Fibroblast of skin of scalp (primary cell): ENCODE data around the gene CRABP2. TPM values are rescaled to one million over a fixed set of nuclear protein-coding genes. Genes with fewer than 3 reads are reported as not detected.

ENCODE experiments used
- DNase-seq: peaks from one replicate; pipeline ENCODE4 v3.0.0-alpha.2; 2013
- polyA plus RNA-seq, 2 experiments: library from polyadenylated mRNA; unstranded; fragments of 120-200 nt; gene quantifications; one replicate each; pipeline ENCODE4 v1.2.1, GENCODE V29; 2013; ENCODE audit not compliant: insufficient read length in 2 of 2

Gene CRABP2
- polyA plus RNA-seq (2013, experiment 1 of 2; ENCODE audit: insufficient read length) = 132 TPM
- 123 TPM for polyA plus RNA-seq (2013, experiment 2 of 2; ENCODE audit: insufficient read length)

DNA sequence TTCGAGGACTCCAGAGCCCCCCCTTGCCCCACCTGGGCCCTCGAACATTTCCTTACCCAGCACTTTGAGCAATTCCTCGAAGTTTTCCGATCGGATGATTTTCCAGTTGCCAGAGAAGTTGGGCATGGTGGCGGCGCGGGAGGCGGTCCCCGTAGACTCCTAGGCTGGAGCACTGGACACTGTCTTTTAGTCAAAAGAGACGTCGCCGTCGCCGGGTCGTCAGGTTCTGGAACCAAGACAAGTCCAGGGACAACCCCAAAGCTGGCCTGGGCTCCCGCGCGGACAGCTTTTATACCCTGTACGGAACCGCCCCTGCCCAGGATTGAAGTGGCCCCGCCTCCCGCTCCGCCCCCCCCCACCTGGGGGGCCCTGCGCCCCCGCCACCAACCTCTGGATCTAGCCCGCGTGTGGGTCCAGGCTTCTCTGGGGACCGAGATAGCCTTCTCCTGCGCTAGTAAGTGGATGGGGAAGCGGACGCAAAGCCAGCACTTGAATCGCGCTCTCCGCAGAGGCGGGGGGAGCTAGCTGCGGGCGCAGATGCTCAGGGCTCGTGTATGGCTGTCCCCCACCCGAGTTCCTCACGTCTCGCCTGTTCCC, at the start of gene CRABP2:
Gene CRABP2, minus strand, starts transcription at position 263 of the 597 bp plus-strand sequence. Its CDS starts 137 bp downstream, at position 126.
- peak; percentile 44 for DNase-seq

DNA sequence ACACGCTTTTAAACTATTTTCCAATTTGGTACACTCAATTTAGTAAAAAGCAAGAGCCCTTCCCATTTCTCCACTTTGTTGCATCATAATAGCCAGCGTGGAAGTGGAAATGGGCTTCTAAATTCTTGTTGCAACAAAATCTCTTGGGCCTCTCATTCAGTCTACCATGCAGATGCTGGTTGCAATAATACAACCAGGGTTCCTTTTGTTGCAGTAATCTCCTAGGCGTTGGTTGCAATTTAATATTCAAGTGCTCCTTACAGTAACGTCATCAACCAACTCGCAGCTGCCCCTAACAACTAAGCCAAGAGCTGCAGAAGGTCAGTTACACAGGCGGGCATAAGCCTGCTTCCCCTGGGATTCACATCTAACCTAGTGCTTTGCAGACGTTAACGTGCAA, 48.8 kb upstream of the CRABP2 start:
- DNase-seq = no peak

DNA sequence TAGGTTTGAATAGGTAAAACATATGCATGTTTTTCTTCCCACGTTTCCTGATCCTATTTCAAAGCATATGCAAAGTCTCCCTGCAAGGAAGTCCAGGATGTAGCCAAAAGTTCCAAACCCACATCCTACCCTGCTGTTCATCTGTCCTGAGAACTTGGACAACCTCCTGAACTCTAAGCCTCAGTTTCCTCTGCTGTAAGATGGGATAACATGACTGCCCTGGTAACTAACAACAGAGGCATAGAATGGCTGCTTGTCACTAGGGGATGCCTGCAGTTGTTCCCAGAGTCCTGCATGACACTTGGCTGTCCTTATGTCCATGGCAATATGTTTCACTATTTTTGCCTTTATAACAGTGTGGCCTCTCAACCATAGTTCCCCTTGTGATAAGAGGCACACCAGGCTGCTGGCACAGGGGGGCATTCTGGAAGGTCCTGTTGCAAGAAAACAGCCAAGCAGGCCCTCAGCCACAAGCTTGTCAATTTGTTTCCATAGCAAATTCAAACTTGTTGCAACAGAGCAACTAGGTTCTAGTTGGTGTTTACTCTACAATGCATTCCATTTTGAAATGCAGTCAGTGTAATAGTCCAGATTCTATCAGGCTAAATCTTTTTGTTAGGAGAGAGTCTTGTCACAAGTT, 47.6 kb upstream of the CRABP2 start:
- DNase-seq = no peak

DNA sequence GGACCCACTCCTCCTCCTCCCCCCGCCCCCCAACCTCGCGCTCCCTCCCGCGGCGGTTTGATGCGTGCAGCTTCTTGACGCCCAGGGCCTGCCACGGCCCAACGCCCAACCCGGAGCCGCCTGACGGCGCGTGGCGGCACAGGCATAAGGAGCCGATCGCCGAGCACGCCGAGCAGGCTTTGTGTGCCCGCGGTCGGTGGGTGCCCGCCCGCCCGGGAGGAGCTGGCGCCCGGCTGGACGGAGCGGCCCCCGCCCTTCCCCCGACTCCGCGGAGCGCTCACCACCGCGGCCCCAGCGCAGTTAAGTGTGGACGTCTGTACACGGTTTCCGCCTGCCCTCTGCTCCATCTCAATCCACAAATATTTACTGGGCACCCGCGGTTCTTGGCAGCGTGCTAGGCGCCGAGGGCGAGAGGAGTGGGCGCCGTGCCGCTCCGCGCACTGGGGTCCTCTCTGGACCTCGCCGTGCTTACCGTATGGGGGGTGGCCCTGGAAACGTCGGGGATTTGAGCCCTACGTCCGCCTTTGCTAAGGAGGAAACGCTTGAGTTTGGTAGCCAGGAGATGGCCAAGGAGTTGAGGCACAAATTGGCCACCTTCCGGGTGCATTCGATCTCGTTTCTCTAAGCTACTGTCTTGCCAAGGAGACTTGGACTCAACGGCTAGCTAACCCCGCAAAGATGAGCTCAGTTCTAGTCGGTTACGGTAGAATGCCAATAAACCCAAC, 46.5 kb upstream of the CRABP2 start:
- peak; percentile 98 for DNase-seq

DNA sequence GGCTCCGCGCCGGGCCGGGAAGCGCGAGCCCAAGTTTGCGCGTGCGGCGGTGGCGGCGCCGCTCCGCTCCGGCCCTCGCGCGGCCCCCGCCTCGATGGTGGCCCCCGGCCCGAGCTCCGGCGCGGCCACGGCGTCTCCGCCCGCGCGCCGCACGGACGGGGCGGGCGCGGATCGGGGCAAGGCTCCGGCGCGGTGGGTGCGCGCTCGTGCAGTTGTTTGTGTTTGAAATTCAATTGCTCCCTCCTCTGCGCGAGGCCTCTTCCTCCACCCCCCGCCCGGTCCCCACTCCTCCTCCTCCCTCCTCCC, 46.0 kb upstream of the CRABP2 start, which contains the start of gene HDGF:
Gene HDGF, minus strand, starts transcription at position 225 of the 306 bp plus-strand sequence. CDS start 246 bp downstream, outside the sequence.
- DNase-seq = no peak

DNA sequence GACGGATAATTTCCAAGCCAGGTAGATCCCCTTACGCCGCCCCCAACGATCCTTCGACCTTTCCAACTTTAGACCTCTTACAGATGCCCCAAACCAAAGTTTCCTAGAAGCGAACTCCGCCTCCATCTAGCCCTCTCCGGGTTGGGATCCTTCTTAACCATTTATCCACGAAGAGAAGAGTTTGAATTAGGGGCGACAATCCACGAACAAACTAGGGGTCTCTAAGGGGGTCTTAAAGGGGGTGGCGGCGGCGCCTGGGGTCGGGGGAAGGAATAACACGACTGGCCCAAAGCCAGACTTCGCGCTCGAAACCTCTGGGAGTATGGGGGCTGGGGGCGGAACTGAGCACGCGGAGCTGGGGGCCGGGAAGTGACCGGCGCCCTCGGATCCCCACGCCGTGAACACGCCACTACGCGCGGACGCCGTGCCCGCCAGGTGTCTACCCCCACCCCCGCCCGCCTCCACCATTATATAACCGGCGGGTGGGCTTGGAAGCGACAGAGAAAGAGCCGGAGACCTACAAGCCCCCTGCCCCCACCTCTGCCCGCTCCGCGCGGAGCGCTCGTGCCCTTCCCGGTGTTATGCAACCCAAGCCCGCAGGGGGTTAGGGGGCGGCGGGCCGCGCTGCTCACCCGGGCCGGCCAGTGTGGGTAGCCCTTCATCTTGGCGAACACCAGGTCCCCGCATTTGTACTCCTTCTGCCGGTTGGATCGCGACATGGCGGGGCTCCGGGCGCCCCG, 45.5 kb upstream of the CRABP2 start:
- DNase-seq = peak; percentile 36

DNA sequence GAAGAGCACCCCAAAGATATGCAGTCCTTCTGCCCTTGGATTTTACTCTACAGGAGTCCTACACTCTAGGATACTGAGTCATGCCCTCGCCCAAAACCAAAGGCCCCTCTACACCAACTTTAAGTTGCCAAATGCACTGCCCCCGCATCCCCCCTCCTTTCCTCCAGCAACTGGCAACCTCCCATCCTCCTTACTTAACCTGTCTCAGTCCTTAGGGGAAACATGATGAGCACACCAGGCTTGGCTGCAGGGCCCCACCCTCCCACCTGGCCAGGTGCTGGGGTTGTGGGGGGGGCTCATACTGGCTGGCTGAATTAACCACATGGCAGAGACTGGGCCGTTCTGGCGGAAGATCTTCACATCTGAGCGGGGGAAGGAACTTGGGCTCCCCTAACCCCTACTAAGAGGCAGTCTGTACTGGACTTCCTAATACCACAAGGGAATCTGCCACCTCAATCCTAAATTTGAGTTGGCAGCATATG, 44.8 kb upstream of the CRABP2 start:
- peak; percentile 29 for DNase-seq

DNA sequence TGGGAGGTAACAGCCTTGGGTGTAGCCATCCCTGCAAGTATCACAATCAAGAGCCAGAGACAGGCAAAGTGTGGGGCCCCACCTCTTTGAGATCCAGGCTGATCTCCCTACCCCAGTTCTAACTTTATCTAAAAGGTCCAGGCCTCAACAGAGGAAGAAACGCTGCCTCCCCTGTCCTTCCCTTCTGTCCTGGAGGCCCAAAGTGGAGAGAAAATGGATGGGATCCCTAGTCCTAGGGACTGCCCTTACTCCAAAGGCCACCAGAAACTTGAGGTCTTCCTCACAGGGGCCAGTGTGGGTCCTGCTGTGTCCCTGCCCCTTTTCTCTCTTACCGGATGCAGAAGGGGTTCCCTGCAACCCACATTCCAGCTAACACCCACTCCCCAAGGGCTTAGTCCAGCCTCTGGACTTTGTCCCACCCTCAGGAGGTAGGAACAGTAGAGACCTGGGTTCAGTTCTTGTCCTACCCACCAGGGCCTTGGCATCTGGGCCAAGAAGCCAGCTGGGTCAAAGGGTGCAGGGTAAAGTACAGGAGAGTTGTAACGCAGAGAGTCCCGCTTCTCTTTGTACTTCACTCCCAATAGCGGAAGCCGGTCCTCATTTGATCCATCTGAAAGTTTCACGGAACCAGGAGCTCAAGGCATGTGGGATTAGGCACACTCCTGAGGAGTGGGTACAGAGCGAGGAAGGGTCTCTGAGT, 44.2 kb upstream of the CRABP2 start:
- DNase-seq = no peak

DNA sequence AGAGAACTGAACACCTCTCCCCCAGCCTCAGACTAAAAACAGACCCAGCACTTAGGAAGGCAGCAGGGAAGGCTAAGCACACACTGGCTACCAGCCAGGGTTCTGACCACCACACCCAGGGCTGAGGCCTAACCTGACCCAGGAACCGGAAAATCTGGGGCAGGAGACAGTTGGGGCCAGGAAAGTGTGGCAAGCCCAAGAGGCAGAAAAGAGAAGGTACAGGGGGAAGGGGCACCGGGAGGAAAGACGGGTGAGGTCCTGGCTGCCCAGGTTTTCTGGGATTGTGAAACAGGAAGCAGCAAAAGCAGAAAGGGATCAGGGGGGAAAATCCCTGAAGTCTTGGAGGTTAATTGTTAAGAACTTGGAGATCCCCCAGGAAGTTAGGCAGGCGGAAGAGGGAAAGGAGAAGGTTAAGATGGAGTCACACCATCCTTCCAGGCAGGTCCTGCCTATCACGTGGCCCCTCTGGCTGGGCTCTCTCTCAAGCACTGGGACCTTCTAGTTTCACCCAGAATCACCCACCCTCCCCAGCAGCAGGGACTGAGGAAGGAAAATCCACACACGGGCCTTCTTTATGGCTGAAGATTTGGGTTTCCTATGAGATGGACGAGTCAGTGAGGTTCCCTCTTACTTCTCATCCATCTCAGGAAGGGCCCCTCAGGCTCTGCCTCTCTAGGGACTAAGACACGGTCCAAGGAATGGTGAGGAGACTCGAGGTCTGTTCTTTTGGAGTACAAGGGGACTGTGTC, 43.5 kb upstream of the CRABP2 start:
- DNase-seq = peak; percentile 39

DNA sequence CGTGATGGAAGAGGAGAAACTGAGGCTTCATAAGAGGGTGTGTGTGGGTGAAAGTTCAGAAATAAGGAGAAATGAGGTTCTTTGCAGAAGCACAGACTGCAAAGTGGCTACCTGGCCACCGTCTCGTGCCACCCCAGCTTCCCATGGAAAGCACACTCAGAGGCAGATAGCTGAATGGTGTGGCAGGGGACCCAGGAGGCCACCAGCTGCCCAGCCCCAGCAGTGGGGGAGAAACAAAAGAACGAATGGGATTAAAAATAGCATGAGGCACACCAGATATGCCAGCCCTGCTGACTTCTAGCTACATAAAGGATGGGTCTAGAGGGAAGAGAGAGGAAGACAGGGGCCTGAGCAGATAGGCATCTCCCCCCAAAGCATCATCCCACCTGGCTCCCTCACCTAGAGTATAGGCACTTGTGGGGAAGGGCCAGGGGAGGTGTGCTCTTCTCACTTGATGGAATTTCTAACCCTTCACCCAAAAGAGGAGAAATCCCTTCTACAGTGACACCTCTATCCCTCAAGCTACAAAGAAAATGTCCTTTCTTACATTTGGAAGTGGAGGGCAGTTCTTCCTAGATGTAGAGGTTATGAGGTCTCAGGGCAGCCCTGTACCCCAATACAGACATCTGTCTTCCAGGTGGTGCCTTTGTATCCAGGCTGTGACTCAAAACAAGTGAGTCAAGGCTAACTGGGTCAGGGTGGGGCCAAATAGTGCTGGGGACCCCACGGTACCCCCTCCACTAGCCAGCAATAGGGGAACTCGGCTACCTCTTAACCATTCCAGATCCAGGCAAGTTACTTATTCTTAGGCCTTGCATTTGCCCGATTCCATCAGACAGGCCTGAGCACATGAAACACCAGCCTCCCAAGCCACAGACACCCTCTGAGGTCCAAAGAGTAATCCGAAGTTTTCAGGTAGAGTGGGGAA, 42.6 kb upstream of the CRABP2 start:
- no peak for DNase-seq

DNA sequence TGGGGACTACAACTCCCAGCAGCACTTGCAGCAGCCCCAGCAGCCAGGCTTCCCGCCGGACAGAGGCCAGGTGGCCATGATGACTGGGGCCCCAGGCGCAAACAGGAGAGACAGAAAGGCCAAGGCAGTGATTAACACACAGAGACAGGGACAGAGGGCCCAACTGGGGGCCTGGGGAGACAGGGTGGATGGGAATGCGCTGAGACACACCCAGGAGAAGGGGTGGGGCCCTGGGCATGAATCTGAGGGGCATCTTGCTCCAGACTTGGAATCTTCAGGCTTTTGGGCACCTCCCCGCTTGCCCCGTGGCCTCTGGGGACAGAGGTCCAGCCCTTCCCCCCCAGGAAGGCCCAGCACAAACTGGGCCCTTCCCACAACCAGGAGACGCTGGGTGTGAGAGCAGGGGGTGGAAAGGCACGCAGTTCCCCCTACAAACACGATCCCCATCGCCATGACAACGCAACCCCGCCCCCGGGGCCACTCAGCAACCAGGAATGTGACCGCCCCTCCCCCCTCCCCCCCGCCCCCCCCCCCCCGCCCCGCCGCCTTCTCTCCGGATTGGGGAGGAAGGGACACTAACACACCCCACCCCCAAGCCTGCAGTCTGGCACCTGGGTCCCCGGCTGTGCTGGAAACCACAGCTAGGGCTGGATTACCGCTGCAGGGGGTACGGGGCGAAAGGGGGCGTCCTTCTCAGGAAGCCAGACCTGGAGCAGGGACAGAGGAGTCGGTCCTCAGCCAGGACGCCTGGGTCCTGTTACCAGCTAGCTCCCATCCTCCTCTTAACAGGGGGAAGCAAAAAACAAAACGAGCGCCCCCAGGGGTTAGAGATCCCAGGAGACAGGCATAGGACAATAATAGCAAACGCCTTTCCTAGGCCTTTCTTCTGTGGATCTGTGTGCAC, 41.6 kb upstream of the CRABP2 start:
- DNase-seq = peak; percentile 99

DNA sequence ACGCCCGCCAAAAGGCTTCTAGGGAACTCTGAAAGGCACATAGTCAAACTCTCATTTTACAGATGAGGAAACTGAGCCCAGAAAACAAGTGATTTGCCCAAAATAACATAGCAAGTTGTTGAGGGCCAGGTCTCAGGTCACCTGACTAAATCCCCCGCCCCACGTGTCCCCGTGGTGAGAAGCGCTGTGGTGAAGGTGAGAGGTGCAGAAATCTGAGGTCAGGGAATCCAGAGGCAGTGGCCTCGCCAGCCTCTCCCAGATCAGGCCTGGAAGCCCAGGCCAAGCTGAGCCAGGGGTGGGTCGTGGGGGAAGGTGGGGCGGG, 41.0 kb upstream of the CRABP2 start:
- DNase-seq = no peak

DNA sequence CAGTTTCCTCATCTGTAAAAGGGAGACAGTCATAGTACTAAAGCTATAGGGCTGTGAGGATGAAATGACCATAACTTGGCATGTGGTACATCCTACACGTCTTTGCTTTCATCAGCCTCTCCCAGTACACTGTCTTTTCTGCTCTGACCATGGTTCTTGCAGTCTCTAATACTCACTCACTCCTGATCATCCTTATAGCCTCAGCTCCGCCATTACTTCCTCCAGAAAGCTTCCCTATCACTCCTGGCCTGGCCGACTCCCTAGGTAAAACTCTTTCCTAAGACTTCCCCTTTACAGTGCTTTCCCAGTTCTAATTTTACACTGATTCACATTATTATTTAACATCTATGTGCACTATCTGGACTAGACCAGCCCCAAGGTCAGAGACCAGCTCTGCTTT, 40.5 kb upstream of the CRABP2 start:
- DNase-seq = no peak

DNA sequence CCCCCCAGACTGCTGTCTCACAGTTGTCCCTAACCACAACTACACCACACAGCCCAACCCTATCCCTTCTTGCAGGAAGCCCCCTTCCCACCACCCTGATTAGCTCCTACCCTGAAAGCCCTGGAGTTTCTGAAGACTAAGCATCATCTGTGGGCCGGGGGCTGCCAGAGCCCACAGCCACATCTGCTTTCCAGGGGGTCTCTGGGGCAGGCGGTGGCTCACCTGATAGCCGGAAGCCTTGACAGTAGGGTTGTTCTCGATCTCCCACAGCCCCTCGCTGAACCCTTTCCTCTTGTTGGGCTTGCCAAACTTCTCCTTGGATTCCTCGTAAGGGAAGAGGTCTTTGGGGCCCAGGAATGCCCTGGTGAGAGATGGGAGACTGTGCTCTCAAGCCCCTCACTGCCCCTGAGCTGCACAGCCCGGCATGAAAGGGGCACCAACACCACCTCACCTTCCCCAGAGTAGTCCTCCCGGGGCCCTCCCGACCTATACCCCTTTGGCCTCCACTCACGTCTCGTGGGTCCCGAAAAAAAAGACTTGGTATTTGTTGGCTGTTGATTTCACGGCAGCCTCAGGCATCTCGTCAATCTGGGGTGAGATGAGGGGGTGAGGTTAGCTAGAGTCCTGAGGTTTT, 39.5 kb upstream of the CRABP2 start:
- DNase-seq = no peak

DNA sequence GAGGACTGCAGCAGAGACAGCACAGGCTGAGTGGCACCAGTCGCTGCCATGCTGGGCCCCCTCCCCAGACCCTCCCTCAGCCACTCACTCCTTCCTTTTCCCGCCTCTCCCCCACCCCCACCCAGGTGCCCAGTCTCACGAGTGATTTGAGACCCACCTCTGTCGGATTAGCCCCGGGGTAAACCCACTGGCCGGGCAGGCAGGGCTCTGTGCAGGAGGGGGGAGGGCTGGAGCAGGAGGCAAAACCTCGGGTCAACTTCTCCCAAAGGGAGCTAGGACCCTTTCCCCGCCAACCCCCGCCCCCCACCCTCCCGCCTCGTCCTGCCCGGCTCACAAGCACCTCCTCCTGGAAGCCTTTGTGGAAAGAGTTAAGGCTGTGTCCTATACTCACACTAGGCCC, 39.0 kb upstream of the CRABP2 start:
- DNase-seq = no peak

DNA sequence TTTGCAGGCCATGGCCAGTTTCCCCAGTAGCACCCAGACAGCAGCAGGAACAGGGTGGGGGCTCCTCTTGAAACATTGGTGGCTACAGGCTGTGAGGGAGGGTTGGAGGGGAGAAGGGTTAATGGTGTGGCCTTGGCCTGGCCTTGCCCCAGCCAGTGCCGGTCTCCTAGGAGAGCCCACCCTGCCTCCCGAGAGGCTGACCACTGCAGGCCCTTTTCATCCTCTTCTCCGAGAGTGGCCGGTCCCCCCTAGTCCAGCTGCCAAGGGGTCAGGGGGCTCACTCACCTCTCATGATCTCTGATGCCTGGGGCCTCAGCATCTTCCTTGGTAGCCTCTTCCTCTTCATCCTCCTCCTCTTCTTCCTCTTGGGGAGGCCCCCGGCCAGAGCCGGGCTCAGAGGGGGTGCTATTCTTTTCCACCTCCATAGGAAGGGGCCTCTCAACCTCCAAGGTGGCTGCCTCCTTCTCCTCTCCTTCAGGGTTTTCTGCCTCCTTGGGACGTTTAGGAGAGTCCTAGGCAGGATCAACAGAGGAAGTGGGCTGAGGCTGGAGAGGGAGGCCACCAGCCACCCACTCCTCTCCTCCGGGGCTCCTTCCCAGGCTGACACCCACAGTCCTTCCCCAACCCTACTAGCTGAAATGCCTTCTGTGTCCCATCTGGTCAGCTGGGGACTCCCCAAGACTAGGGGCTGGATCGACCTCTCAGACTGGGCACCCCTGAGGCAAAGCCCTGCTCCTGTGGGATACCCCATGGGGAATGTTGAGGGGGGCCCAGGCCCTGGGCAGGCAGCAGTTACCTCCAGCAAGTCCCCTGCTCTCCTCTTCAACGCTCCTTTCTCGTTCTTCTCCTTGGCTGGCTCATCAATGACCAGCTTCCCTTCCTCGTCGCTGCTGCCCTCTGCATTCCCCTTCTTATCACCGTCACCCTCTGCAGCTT, 38.3 kb upstream of the CRABP2 start:
- no peak for DNase-seq

DNA sequence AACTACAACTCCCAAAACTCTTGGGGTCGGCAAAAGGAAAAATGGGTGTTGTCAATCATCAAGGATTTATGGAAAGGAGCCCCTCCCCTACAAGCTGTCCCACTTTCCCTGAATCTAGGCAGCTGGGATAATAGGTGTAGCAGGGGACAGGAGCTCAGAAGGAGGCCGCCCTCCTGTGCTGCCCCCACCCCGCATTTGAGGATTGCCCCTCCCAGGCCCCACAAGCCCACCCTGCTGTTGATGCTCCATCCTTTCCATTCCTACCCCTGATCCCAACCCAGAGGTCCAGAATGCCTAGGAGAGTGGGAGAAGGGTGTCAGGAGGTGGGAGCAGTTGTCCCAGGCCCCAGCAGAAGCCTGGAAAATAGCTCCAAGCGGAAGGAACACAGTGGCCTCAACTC, 37.4 kb upstream of the CRABP2 start:
- no peak for DNase-seq

DNA sequence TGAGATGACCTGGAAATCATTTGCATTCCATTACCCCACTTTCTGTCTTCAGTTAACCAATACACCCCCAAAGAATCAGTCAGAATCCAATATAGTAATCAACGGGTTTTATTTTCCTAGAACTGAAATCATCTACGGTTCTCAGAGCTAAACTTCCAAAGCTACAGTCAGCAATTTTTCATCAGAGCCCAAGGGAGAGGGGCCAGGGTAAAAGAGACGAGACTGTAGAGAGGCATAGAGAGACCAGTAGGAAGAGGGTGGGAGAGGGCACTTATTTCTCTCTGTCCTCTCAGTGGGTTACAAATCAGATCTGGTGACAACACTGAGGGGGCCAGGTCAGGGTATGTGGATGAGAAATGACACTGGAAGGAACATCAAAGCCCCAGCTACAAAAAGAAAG, 36.6 kb upstream of the CRABP2 start:
- no peak for DNase-seq
